HG02798 (cell line): ENCODE measurements around the gene SLC26A3.

Source experiments
- ATAC-seq: cut with Tn5 transposase; IDR thresholded peaks from one replicate; pipeline ENCODE4 v1.9.1; 2021; ENCODE audit warnings: mild to moderate bottlenecking; ENCODE audit not compliant: unreplicated experiment, poor library complexity

Gene SLC26A3

DNA sequence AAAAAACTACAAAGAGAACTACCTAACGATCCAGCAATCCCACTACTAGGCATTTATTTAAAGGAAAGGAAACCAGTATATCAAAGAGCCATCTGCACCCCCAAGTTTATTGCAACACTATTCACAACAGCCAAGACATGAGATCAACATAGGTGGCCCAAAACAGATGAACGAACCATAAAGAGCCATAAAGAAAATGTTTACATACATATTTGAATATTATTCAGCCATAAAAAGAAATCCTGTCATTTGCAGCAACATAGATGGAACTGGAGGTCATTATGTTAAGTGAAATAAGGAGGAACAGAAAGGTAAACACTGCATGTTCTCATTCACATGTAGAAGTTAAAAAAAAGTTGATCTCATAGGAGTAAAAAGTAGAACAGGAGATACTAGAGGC is 15.6 kb upstream of the SLC26A3 start:
- no peak for ATAC-seq

DNA sequence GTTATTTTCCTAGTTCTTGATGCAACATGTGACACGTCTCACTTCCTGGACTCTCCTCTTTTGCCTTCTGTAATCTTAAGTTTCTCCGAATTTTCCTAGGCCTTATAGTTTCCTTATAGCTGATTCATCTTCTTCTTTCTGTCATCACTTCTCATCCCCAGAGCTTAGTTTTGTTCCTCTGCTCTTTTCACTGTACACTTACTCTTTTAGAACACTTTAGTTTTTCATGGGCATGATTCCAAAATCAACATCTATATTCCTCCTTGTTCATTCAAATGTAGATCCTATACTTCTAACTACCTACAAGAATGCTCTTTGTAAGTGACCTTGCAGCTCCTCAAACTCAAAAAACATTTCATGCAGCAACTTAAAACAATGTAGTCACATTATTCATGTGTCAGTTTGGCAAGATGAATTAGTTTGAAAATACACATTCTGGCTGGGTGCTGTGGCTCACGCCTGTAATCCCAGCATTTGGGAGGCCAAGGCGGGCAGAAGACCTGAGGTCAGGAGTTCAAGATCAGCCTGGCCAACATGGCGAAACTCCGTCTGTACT is 13.1 kb upstream of the SLC26A3 start:
- ATAC-seq = no peak

DNA sequence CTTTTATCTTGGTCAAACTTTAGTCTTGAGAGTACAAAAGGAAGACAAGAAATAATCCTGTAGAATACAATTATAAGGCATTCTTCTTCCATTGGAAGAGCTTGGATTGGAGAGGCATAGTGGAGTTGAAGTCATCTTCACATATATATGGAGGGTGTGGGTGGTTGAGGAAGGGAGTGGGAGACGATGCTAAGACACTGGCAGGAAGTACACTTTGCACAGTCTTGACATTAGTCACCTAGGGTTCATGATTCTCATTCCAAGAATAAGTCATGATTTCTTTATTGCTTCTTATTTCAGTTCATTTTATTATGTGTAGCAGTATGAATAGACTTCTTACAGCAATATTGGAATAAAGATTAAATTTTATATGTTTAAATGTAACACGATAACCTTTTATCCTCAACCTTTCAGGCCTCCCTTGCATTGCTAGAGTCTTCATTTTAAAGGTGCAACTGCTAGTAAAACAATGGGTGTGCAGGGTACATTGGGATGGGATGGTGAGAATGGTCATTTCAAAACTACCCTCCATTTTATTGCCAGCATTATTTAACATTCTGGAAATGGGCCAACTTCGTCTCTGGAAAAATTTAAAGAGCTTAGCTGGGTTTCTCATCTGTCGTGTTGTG is 12.3 kb upstream of the SLC26A3 start:
- ATAC-seq = no peak

DNA sequence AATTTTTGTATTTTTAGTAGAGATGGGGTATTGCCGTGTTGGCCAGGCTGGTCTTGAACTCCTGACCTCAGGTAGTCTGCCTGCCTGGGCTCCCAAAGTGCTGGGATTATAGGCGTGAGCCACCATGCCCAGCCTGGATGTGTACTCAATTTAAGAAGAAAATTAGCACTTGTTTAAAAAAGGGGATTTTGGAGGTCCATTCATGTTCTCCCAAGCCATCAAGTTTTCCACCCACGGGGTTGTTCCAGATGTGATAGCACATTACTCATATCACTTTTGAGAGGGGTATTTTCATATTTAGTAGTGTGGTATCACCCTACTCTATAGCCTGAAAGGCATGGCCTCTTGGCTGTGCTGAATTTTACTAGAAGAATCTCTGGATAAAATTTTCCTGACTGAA is 10.5 kb upstream of the SLC26A3 start:
- no peak for ATAC-seq

DNA sequence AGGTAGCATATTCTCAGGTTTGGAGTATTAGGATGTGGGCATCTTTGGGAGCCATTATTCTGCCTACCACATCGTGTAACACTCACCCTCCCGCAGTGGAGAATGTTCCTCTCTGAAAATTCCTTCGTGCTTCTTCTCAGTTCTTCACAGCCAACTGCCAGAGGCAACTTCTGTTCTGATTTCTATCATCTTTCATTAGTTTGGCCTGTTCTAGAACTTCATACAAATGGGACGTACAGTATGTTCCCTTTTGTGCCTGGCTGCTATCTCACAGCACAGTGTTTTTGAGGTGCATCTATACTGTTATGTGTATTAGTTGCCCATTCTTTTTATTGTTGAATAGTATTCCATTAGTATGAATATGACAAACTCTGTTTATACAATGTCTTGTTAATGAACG is 8.9 kb upstream of the SLC26A3 start:
- ATAC-seq = no peak

DNA sequence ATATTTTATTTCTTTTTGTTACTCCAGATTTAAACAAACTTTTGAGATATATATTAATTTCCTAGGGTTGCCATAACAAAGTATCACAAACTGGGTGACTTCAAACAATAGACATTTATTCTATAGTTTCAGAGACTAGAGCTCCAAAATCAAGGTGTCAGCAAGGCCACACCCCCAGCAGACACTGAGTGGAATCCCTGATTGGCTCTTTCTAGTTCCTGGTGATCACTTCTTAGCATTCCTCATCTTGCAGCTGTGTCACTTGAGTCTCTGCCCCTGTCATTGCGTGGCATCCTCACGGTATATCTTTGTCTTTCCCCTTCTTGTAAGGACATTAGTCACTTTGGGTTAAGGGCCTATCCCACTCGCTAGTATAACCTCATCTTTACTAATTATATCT is 7.6 kb upstream of the SLC26A3 start:
- no peak for ATAC-seq

DNA sequence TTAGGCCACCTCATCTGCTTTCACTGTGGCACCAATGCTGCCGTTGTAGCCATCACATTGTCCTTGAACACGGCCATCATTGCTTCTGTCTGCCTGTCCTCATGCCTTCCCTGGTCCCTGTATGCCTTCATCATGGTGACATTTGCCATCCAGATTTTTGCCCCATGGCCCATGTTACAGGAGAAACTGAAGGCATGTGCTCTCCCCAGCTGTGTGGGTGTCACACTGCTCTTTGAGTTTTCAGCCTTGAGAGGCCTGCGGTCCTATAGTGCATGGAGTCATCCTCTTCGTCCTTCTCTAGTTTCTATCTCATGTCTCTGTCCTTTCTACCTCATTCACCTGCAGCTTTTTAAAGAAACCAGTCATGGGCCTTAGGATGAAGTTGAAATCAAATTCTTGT is 6.2 kb upstream of the SLC26A3 start:
- no peak for ATAC-seq

DNA sequence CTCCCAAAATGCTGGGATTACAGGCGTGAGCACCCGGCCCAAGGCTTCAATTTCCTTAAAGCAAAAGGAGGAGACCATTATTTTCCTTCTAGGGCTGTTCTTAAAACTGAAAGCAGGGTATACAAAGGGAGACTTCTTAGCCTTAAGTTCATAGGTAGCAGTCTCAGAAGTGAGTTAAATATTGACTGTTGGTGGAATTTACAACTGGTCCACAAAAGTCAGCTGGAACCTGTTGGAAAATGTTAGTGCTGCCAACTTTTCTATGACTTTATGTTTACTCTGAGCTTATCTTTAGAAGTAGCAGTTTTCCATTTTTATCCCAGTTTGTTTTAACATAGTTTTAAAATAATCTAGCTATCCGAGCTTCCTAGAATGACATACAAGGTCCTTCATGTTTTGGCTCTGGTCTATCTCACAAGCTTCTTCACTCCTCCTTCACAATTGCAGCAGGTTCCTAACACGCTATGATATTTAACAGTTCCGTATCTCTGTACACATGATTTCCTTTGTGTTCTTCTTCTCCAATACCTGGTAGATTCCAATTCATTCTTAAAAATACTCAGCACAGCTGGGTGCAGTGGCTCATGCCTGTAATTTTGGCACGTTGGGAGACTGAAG is 3.3 kb downstream of the SLC26A3 start:
- ATAC-seq = no peak

DNA sequence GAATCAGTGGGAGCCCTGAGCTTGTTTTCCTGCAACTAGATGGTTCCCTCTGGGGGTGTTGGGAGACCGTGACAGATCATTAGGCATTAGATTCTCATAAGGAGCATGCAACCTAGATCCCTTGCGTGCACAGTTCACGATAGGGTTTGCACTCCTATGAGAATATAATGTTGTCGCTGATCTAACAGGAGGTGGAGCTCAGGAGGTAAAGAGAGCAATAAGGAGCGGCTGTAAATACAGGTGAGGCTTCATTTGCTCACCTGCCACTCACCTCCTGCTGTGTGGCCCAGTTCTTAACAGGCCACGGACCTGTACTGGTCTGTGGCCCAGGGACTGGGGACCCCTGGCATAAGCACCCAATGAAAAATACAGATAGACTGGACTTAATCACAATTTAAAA is 10.7 kb downstream of the SLC26A3 start:
- no peak for ATAC-seq

DNA sequence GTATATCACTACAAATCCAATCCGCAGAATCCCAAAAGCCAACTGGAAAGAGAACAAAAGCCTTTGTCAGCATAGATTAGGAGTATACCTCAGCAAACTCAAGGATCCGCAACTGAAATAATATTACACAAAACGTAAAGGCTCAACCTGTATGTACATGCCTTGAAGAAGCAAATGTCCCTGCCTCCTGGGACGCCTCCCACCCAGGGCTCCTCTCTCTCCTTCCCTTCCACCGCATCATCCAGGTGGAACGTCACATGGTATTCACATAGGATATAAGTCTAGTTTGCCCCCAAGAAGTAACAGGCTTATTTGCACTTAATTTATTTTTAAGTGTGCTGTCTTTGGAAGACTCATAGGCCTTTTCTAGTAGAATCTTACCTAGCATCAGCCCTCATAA is 13.4 kb downstream of the SLC26A3 start:
- ATAC-seq = no peak

DNA sequence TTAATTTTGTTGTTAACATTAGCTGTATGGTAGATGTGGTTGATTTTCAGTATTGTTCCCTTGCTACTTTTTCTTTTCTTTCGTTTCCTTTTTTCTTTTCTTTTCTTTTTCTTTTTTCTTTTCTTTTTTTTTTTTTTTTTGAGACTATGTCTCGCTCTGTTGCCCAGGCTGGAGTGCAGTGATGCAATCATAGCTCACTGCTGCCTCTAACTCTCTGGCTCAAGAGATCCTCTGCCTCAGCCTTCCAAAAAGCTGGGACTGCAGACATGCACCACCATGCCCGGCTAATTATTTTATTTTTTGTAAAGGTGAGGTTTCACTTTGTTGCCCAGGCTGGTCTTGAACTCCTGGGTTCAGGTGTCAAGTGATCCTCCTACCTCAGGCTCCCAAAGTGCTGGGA is 14.4 kb downstream of the SLC26A3 start:
- no peak for ATAC-seq

DNA sequence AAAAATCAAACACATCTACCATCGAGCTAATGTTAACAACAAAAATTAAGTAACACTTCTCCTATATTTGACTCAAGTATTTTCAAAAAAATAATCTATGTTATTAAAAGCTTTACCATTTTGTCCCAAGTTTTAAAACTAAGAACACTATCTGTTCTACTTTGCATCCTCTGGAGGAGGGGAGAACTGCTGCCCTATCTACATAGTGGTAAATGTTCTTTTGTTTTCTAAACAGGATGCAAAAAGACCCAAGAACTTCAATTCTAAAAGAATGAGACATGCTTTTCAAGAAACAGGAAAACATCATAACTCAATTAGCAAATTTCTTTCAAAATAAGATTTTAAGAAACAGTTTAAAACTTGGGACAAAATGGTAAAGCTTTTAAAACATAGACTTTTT is 14.8 kb downstream of the SLC26A3 start:
- no peak for ATAC-seq

DNA sequence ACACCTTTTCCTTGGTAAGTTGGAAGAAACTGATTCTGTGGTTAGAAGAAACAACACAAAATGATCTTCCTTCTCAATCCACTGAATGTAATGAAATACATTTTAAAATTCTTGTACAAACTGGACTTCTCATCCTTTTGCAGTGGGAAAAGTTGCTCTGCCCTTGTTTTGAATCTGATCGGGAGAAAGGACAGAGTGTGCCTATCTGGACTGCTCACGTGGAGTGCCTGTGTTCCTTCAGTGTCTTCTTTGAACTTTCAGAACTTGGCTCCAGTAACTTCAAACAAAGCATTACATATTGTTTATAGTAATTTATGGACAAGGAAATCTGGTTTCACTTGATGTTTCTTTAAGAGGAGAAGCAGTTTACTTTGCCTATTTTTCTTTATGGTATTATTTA is 17.1 kb downstream of the SLC26A3 start:
- ATAC-seq = no peak

DNA sequence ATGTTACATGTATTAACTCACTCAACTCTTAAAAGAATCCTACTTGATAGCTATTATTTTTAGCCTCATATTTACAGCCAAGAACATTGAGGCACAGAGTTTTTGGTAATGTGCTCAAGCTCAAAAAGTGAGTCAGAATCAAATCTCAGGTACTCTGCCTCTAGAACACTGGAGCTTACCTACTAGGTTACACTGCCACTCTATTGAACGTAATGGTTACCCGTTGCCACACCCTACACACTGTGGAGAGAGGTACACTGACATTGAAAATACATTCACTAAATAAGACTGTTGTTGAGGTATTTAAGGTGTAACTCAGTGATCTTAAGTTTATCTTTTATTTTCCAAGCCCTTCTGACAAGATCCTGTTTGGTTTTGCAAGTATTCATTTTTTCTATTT is 17.9 kb downstream of the SLC26A3 start:
- ATAC-seq = no peak

DNA sequence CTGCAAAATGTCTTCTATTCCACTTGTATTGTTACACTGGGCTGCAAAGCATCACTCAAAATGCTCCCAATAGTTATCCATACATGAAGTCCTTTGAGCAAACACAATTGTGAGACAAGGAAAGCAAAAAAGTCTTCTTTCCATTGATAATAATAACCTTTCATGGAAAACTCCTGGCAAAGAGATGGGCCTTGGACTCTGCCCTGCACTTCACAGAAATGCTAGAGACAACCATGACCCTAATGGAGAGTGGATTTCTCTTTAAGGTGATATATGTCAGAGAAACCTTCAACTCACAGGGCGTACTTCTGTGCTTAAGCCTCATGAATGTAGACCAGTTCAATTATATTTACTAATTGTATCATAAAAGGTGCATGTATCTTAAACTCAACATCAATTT is 19.4 kb downstream of the SLC26A3 start:
- no peak for ATAC-seq

DNA sequence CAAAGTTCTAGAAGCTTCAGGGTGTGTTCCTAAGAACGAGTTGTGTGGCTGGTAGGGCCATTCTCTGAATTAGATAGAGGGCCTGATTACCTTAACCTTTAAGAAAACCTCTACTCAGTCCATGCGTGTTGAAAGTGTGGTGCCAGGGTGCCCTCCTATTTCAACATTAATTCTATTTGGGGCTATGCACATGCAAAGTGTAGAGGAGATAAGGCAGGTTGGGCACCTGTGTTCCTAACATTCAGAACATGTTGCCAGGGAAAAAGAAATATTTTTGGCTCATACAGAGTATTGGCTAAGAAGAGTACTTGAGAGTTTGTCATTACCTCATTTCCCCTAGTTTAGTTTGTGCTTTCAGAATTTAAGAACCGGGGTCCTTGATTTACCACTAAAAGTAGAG is 20.6 kb downstream of the SLC26A3 start:
- ATAC-seq = no peak

DNA sequence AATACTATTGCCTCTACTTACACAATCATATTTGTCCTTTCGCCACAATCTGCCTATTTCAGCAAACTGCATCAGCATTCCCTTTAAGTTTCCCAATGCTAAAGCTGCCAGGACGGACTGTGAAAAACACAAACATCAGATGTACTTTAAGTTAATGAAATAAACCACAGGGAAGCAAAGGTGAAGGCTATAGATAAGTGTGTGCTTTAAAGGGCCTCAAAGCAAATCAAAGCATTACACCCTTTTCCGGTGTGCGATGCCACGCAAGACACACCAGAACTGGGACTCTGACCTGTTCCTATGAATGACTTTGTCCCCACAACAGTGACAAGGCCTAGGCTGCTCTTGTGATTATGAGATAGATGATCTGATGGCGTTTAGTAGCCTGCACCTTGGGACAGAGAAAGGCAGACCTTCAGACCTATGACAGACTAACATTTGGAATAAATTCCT is 23.4 kb downstream of the SLC26A3 start:
- no peak for ATAC-seq

DNA sequence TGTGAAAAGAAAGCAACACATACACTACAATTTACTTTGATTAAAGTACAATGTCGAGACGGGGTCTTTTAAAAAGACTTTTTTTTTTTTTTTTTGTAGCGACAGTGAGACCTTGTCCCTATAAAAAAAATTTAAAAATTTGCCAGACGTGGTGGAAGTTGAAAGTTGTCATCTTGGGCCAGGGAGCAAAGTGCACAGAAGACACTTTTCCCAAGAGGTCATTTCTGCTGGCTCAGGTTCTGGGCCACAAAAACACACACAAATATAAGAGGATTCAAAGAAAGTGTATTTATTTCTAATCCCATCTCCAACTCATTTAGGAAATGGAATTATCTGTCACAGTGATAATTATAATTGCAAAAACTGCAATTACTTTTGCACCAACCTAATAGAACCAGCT is 24.7 kb downstream of the SLC26A3 start:
- ATAC-seq = no peak

DNA sequence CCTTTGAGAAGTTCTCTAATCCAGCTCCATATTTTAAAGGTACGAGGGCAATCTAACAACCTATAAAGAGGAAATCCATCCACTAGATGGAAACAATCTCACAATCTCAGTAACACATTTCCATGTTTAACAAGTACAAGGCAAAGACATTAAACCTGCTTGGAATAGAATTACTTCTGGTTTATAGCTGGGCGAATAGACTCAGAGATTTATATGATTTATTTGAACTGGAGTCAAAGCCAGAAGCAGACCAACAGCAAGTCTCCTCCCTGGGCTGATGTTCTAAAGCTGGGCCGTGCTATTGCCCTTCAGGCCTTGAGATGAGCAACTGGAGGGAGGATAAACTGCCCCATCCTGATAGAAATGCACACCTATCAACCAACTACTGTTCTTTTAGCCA is 25.3 kb downstream of the SLC26A3 start:
- ATAC-seq = no peak

DNA sequence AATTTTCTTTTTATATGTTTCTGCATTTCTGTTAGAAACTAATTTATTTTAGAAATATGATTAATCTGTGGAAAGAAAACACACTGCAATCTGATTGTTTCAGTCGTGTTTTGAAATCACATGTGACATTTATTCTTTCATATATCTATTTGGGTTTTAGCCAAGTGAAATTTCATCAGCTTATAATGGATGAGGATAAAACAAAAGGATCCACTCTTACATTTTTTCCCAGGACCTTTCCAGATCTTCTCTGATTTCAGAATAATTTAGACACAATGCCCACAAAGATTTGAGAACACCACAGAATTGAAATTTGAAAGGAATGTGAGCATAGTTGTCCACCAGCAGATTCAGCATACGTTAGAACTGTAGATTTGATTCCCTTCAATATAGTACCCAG is 30.0 kb downstream of the SLC26A3 start:
- ATAC-seq = no peak

DNA sequence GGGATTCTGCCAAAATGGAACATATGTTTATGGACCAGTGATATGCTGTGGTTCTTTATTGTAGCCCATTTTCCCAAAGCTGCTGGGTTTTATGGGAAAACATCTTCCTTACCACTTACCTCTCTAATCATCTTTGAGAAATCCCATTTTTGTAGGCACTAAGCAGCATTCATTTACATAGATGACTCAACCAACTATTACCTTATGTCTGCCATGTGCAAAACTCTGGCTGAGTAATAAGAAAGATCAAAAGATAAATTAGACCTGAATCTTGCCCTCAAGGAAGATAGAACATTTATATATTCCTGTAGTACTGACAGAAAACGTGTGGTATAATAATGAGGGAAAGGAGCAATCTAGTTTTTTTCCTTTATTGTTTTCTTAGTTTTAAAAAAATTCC is 34.8 kb downstream of the SLC26A3 start:
- ATAC-seq = no peak

DNA sequence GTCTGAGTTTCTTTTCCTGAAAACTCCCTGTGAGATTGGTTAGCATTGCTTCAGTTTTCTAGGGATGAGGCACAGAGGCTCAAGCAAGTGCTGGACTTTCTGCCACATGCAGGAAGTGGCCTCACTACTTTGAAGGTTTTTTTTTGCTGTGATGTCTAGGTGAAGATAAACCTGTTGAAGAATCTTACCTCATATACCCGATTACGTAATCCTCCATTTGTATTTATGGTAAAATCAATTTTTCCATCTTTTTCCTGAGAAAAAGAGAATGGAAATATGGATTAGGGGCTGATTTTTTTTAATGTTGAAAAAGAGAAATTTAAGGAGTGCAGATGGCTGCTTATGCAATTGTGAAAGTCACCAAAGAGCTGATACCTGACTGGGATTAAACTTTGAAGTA is 35.6 kb downstream of the SLC26A3 start:
- no peak for ATAC-seq
